Stimulated activated CD4-positive, alpha-beta T cell treated with anti-CD3 and anti-CD28 coated beads, Interleukin-12 subunit alpha, Interleukin-12 subunit beta, amount 100 ng/mL, for 24 hours (primary cell): ENCODE measurements around the gene ACAA1.
"Not testable (repeated sequence)": the region's sequence is repeated elsewhere in the genome, so short reads cannot be mapped to it uniquely, and the experiment has no call there.

Experiments used
- DNase-seq, 2 experiments: peaks; one replicate each; pipeline ENCODE4 v3.0.0-alpha.2; 2020; ENCODE audit warnings: low read depth in 2 of 2

The ACAA1 gene

DNA sequence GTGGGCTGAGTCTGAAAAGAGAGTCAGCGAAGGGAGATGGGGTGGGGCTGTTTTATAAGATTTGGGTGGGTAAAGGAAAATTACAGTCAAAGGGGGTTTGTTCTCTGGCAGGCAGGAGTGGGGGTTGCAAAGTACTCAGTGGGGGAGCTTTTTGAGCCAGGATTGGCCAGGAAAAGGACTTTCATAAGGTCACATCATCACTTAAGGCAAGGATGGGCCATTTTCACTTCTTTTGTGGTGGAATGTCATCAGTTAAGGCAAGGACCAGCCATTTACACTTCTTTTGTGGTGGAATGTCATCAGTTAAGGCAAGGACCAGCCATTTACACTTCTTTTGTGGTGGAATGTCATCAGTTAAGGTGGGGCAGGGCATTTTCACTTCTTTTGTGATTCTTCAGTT is 53.7 kb downstream of the ACAA1 start:
- not testable (repeated sequence) for DNase-seq

DNA sequence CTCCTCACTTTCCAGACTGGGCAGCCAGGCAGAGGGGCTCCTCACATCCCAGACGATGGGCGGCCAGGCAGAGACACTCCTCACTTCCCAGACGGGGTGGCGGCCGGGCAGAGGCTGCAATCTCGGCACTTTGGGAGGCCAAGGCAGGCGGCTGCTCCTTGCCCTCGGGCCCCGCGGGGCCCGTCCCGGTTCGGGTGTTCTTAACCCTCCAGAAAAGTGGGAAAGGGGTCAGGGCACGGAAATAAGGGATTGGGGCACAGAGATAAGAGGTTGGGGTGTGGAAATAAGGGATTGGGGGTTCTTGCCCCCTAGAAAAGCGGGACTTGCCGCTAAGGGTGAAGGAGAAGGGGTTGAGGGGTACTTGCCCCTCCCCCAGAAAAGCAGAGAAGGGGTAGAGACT is 54.6 kb downstream of the ACAA1 start:
- DNase-seq: not testable (repeated sequence)

DNA sequence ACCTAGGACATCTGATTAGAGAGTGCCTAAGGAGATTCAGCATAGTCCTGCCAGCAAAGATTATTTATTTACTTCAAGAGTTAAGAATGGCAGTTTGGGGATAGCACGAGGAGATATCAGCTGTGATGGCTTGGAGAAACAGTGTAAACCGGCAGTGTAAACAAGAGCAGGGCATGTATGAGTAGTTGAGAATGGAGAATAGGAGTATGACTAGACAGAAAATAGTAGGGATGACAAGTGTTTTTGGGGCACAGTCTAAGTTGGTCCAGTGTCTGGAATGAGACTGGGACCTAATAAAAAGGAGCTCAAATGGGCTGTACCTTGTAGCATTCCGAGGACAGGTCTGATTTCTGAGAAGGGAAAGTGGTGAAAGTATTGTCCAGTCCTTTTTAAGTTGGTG is 59.9 kb downstream of the ACAA1 start:
- DNase-seq: not testable (repeated sequence)
